ENCODE data around the gene HSPBAP1.

Gene HSPBAP1

DNA sequence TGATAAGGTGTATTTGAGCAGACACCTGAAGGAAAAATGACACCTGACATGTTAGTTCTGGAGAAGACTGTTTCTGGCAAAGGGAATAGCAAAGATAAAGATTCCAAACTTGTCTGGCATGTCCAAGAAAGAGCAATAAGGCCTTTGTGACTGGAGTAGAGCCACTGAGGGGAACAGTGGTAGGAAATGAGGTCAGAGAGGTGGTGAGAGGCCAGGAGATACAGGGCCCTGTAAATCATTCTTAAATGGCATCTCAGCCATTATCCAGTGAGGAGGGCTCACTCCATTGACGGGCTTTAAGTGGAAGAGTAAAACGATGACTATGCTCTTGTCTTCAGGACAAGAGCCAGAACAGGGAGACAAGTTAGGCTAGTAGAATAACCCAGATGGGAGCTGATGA lies 5.7 kb upstream of the HSPBAP1 start:
- no peak overlapping the region for H3K27ac Mint-ChIP-seq (ENCODE audit: low read depth)
- no peaks in the 10 kb centered on the region for H3K9me3 Mint-ChIP-seq
- H3K4me1 Mint-ChIP-seq, result peaks cover 34% of the 10 kb centered on the region
- no peak for DNase-seq (ENCODE audit: low spot score in 2 of 2)
- ATAC-seq (replicated peaks; ENCODE audit: extremely low read depth, poor library complexity, severe bottlenecking), result no peak
- no peaks in the 10 kb centered on the region for H3K27me3 Mint-ChIP-seq
- H3K4me3 Mint-ChIP-seq, result no peak overlapping the region
- peaks cover 4% of the 10 kb centered on the region for H3K36me3 Mint-ChIP-seq (ENCODE audit: insufficient read depth)

DNA sequence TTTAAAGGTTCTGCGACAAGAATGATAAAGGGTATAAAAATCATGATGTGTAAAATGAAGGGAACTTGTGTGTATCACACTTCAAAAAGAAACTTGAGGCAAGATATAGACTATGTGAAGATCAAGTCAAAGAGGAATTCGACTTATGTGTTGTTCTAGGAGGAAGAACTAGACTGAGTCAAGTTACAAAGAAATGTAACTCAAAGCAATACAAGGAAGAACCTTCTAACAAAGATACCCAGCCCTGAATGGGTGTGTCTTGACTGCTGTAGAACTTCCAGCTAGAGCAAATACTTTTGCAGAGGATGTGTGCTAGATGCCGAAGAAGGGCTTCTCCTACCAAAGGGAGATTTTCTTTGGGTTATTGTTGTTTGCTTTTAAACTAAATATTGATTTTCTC lies 3.7 kb upstream of the HSPBAP1 start:
- Mint-ChIP-seq H3K36me3 (ENCODE audit: insufficient read depth) (peaks cover 11% of the 10 kb centered on the region), H3K4me1 (peaks cover 29% of the 10 kb centered on the region), H3K27me3 (no peaks in the 10 kb centered on the region), H3K27ac (ENCODE audit: low read depth) (no peak overlapping the region), H3K4me3 (no peak overlapping the region), H3K9me3 (no peaks in the 10 kb centered on the region)
- DNase-seq (ENCODE audit: low spot score in 2 of 2), result no peak
- no peak for ATAC-seq (replicated peaks; ENCODE audit: extremely low read depth, poor library complexity, severe bottlenecking)

DNA sequence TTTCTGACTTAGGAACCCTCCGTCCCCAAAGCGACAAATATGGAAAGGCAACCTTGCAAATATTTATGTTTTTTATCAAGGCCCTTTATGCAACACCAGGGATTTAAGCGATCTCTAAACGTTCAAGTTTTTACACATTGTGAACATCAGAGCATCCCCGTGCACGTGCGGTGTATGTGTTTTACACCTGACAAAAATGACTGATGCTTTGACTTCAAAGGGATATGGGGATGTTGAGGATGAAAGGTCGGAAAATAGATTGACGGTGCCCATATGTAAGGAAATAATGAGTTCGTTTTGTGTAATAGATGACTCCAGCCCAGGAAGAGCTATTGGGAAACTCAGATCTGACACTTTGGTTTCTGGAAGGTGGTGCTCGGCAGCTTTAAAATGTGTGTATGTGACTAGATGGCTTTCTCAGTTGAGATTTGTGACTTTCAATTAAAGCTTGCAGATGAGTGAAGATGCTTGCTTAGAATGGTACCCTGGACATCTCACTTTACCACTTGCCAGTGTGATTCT lies 2.1 kb upstream of the HSPBAP1 start:
- H3K27ac Mint-ChIP-seq (ENCODE audit: low read depth), result peak overlapping the region; percentile 32
- H3K27me3 Mint-ChIP-seq, result no peaks in the 10 kb centered on the region
- no peak for ATAC-seq (replicated peaks; ENCODE audit: extremely low read depth, poor library complexity, severe bottlenecking)
- H3K9me3 Mint-ChIP-seq, result no peaks in the 10 kb centered on the region
- no peak for DNase-seq (ENCODE audit: low spot score in 2 of 2)
- peaks cover 27% of the 10 kb centered on the region for H3K4me1 Mint-ChIP-seq
- H3K36me3 Mint-ChIP-seq (ENCODE audit: insufficient read depth), result peaks cover 11% of the 10 kb centered on the region
- no peak overlapping the region for H3K4me3 Mint-ChIP-seq

DNA sequence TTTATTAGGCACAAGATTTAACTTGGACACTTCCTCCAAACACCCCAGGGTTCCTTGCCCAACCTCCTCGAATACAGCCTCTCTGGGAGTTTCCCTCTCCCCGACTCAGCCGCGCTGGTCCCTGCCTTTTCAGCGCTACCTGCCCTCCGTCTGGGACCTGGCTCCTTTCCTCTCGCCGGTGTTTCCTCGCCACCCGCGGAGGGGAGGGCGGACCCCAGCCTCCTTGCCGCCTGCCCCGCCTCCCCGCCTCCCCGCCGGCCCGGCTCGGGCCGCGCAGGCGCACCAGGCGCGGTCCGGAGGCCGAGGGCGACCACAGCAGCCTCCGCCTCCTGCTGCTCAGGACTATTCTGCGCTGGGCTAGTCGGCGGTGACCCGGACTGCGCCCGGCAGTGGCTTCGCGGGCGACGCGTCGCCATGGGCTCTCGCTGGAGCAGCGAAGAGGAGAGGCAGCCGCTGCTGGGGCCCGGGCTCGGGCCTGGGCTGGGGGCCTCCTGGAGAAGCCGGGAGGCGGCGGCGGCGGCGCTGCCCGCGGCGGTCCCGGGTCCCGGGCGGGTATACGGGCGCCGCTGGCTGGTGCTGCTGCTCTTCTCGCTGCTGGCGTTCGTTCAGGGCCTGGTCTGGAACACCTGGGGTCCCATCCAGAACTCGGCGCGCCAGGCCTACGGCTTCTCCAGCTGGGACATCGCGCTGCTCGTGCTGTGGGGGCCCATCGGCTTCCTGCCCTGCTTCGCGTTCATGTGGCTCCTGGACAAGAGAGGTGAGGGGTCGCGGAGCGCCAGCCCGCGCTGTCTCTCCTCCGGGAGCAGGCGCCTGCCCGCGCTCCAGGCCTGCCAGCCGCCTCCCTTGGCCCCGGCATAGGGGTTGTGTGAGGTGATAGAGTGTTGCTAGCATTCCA lies 1.4 kb upstream of the HSPBAP1 start, which contains the start of gene SLC49A4:
SLC49A4 (plus strand) TSS at position 291 of the 895 bp plus-strand sequence; CDS start at position 415, 124 bp downstream.
- DNase-seq (ENCODE audit: low spot score in 2 of 2), result peak; percentile 47
- no peaks in the 10 kb centered on the region for H3K27me3 Mint-ChIP-seq
- H3K4me1 Mint-ChIP-seq, result peaks cover 27% of the 10 kb centered on the region
- H3K4me3 Mint-ChIP-seq, result no peak within 1 kb of the TSS
- peak; percentile 37 for ATAC-seq (replicated peaks; ENCODE audit: extremely low read depth, poor library complexity, severe bottlenecking)
- H3K27ac Mint-ChIP-seq (ENCODE audit: low read depth), result peak within 1 kb of the TSS; percentile 93
- H3K9me3 Mint-ChIP-seq, result no peaks in the 10 kb centered on the region
- H3K36me3 Mint-ChIP-seq (ENCODE audit: insufficient read depth), result peaks cover 11% of the 10 kb centered on the region

DNA sequence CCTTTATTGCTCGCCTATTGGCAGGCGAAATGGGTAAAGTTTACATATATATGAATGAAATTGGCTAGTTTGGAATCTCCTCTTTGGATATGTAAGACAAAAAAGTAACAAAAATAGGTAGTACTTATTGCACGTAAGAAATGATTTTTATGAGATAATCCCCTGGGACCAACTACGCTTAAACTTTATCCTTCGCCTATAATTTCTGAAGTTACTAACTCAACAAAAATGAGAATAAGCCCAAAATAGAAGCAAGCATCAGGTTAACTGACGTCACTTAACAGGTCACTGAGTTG lies 800 bp upstream of the HSPBAP1 start:
- peak overlapping the region; percentile 93 for H3K27ac Mint-ChIP-seq (ENCODE audit: low read depth)
- no peak overlapping the region for H3K4me3 Mint-ChIP-seq
- H3K4me1 Mint-ChIP-seq, result peaks cover 27% of the 10 kb centered on the region

DNA sequence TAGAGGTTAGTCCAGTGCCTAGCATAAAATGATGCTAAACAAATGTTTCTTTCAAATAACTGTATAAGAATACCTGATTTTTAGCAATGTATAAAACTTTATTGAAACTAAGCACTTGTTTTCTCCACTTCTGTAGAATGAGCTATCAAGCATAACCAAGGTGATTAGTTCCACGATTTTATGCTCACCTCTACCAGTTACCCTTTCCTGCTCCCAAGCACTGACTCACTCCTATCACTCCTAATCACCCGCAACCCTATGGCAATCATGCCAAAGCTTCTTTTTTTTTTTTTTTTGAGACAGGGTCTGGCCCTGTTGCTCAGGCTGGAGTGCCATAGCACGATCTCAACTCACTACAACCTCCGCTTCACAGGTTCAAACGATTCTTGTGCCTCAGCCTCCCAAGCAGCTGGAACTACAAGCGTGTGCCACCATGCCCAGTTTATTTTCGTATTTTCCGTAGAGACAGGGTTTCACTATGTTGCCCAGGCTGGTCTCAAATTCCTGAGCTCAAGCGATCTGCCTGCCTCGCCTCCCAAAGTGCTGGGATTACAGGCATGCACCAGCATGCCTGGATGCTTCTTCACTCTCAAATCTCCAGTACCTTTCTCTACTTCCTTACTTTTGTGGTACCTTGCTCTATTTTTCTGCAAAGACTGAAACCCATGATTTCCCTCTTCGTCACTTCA lies 3.9 kb downstream of the HSPBAP1 start:
- no peak overlapping the region for H3K4me3 Mint-ChIP-seq

More for the DNA sequence above, 800 bp upstream of the HSPBAP1 start:
- Mint-ChIP-seq H3K27me3 (no peaks in the 10 kb centered on the region), H3K36me3 (ENCODE audit: insufficient read depth) (peaks cover 11% of the 10 kb centered on the region), H3K9me3 (no peaks in the 10 kb centered on the region)
- no peak for ATAC-seq (replicated peaks; ENCODE audit: extremely low read depth, poor library complexity, severe bottlenecking)
- DNase-seq (ENCODE audit: low spot score in 2 of 2), result no peak

DNA sequence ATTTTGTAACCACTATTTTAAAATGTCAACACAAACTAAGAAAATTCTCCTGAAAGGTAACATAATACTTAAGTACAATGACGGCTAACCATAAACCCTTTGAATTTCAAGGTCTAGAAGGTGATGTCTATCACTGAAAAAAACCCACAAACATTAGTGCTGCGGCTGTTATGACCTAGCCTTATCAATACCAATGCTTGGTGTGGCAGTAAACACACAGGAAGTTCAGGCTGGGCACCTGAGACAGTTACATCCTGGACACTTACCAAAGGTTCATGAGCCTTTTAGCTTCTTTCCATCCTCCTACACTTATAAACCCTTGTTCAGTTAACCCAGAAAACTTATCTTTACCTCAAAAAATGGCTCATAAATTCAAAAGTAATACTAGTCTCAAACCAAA lies 5.8 kb downstream of the HSPBAP1 start:
- no peak overlapping the region for H3K27ac Mint-ChIP-seq (ENCODE audit: low read depth)
- no peak for ATAC-seq (replicated peaks; ENCODE audit: extremely low read depth, poor library complexity, severe bottlenecking)

More for the DNA sequence above, 3.9 kb downstream of the HSPBAP1 start:
- Mint-ChIP-seq H3K36me3 (ENCODE audit: insufficient read depth) (peaks cover 13% of the 10 kb centered on the region), H3K9me3 (no peaks in the 10 kb centered on the region), H3K27me3 (no peaks in the 10 kb centered on the region), H3K27ac (ENCODE audit: low read depth) (no peak overlapping the region), H3K4me1 (peaks cover 24% of the 10 kb centered on the region)
- ATAC-seq (replicated peaks; ENCODE audit: extremely low read depth, poor library complexity, severe bottlenecking), result no peak
- DNase-seq (ENCODE audit: low spot score in 2 of 2), result no peak

DNA sequence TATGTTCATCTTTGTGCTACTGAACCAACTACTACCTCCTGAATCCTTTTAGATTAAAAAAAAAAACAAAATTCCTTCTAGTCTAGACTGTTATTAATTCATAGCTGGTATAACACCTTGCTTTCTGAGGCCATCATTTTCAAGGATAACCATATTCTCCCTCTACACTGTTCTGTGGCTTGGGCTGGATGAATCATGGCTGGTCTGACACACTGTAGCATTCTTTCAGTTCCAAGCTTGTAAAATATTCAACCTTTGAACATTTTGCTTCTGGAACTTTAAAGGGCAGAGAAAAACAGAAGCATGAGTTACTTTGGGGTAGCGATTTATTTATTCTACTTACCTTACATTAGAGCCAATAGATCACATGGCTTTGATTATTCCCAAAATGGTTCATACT lies 7.6 kb downstream of the HSPBAP1 start:
- ATAC-seq (replicated peaks; ENCODE audit: extremely low read depth, poor library complexity, severe bottlenecking) (no peak), DNase-seq (ENCODE audit: low spot score in 2 of 2) (no peak)
- peaks cover 14% of the 10 kb centered on the region for H3K4me1 Mint-ChIP-seq
- peaks cover 5% of the 10 kb centered on the region for H3K36me3 Mint-ChIP-seq (ENCODE audit: insufficient read depth)
- H3K27ac Mint-ChIP-seq (ENCODE audit: low read depth), result no peak overlapping the region
- H3K27me3 Mint-ChIP-seq, result no peaks in the 10 kb centered on the region
- H3K4me3 Mint-ChIP-seq, result no peak overlapping the region
- no peaks in the 10 kb centered on the region for H3K9me3 Mint-ChIP-seq

More for the DNA sequence above, 5.8 kb downstream of the HSPBAP1 start:
- Mint-ChIP-seq H3K4me1 (peaks cover 14% of the 10 kb centered on the region), H3K27me3 (no peaks in the 10 kb centered on the region), H3K4me3 (no peak overlapping the region), H3K36me3 (ENCODE audit: insufficient read depth) (peaks cover 5% of the 10 kb centered on the region), H3K9me3 (no peaks in the 10 kb centered on the region)
- DNase-seq (ENCODE audit: low spot score in 2 of 2), result no peak

DNA sequence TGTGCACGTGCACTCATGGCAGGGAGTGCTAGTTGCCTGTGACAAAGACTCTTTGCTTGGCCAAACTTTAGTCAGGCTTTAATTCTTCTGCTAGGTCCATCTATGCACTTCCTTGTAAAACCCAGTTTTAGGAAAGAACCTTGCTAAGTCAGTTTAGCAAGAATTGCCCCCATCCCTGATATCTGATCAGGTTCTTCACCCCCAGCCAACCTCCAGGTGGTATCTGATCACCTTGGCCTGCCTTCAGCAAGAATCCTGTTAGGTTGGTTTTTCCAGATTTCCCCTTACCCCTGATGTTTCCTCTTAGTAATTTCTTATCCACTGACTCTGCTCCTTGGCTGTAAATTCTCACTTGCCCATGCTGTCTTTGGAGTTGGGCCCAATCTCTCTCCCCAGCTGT lies 8.4 kb downstream of the HSPBAP1 start:
- H3K36me3 Mint-ChIP-seq (ENCODE audit: insufficient read depth), result peaks cover 5% of the 10 kb centered on the region
- peaks cover 14% of the 10 kb centered on the region for H3K4me1 Mint-ChIP-seq
- ATAC-seq (replicated peaks; ENCODE audit: extremely low read depth, poor library complexity, severe bottlenecking) (no peak), DNase-seq (ENCODE audit: low spot score in 2 of 2) (no peak)
- H3K27ac Mint-ChIP-seq (ENCODE audit: low read depth), result no peak overlapping the region
- H3K4me3 Mint-ChIP-seq, result no peak overlapping the region
- H3K27me3 Mint-ChIP-seq, result no peaks in the 10 kb centered on the region
- H3K9me3 Mint-ChIP-seq, result no peaks in the 10 kb centered on the region

DNA sequence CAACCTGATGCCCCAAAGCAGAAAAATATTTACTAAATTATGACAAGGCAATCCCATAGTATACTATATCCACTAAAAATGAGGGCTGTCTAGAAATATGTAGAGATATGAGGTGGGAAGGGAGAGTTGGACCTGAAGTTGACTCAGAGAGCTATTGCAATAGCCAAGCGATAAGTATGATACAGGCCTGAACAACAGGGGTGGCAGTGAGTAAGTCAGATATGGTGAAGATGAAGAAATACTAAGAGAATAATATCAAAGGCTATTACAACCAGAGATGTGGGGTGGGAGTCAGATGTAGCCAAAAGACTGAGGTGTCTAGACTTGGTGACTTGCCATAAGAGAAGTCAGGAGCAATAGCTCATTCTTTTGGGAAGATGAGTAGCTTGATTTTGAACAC lies 9.2 kb downstream of the HSPBAP1 start:
- Mint-ChIP-seq H3K27ac (ENCODE audit: low read depth) (no peak overlapping the region), H3K4me1 (peaks cover 14% of the 10 kb centered on the region), H3K4me3 (no peak overlapping the region), H3K27me3 (no peaks in the 10 kb centered on the region), H3K9me3 (no peaks in the 10 kb centered on the region), H3K36me3 (ENCODE audit: insufficient read depth) (peaks cover 5% of the 10 kb centered on the region)
- DNase-seq (ENCODE audit: low spot score in 2 of 2), result no peak
- ATAC-seq (replicated peaks; ENCODE audit: extremely low read depth, poor library complexity, severe bottlenecking), result no peak

DNA sequence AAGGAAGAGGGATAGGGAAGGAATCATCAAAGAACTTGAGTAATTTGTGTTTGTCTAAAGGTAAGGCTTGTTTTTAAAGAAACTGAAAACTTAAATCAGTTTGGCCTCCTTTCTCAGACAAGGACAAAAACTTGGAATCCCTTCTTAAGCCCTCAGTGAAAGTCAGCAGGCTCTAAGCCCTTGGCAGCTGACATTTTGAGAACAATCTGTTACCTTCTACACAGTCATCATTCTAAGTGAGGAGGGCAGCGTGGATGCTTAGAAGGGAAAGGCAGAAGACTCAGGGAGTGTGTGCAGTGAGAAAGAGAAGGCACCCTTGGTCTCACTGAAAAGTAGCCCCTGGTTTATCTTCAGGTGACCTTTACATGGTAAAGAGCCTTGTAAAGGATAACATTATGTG lies 10.8 kb downstream of the HSPBAP1 start:
- no peak for DNase-seq (ENCODE audit: low spot score in 2 of 2)
- no peak overlapping the region for H3K27ac Mint-ChIP-seq (ENCODE audit: low read depth)

DNA sequence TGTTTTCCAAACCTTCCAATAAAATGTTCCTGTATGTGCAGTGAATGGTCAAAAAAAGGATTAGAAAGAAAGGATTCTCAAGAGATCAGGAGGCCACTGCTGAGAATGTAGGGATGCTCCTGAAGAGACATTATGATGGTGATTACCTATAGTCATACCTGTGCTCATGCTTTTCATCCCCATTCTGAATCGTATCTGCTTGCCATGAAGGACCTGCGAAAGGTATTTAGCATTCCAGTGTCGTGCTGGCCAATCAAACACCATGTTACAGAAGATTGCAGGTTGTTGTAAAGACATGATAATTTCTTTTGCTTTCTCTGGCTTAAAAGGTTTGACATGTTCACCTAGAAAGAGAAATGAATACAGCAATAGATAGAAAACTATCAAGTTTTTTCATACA lies 16.1 kb downstream of the HSPBAP1 start:
- H3K27ac Mint-ChIP-seq (ENCODE audit: low read depth), result no peak overlapping the region
- H3K9me3 Mint-ChIP-seq, result no peaks in the 10 kb centered on the region
- H3K4me3 Mint-ChIP-seq, result no peak overlapping the region
- DNase-seq (ENCODE audit: low spot score in 2 of 2) (no peak), ATAC-seq (replicated peaks; ENCODE audit: extremely low read depth, poor library complexity, severe bottlenecking) (no peak)
- H3K4me1 Mint-ChIP-seq, result no peaks in the 10 kb centered on the region
- H3K36me3 Mint-ChIP-seq (ENCODE audit: insufficient read depth), result peaks cover 8% of the 10 kb centered on the region
- H3K27me3 Mint-ChIP-seq, result no peaks in the 10 kb centered on the region

More for the DNA sequence above, 10.8 kb downstream of the HSPBAP1 start:
- peaks cover 5% of the 10 kb centered on the region for H3K36me3 Mint-ChIP-seq (ENCODE audit: insufficient read depth)
- H3K4me1 Mint-ChIP-seq, result peaks cover 6% of the 10 kb centered on the region
- H3K27me3 Mint-ChIP-seq, result no peaks in the 10 kb centered on the region
- no peaks in the 10 kb centered on the region for H3K9me3 Mint-ChIP-seq
- no peak for ATAC-seq (replicated peaks; ENCODE audit: extremely low read depth, poor library complexity, severe bottlenecking)
- no peak overlapping the region for H3K4me3 Mint-ChIP-seq

Measured in central memory CD8-positive, alpha-beta T cell (primary cell).